ENCODE results near the gene RIMS4.

Gene RIMS4

DNA sequence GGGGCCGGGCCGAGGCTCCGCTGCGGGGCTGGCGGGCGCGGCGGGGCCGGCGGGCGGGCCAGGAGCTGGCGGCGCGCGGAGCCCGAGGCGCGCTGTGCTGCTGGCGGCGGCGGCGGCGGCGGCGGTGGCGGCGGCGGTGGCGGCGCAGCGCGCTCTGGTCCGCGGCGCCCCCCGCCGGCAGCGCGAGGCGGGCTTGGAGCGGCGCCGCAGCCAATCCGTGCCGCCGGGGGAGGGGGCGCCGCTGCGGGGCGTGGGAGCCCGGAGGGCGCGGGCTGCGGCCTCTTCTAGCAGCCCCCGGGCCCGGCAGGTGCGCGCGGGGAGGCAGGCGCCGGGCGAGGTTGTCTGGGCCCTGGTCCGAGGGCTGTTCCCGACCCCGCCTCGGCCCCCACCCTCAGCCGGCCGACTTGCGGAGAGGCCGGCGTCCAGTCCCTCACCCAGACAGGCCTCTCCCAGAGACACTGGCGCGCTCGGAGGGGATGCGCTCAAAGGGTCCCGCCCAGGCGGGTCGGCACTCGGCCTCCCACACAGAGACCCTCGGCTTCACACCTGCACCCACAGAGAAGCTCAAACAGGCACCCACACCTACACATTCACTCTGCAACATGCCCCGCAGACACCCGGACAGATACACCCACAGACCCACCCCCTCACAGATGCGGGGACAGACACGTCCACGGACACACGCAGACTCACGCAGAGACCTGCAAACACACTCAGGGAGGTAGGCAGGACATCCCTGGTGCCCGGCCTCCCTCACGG lies at the start of gene RIMS4:
Gene RIMS4 (minus strand): TSS at position 156 of the 759 bp plus-strand sequence. CDS start 275 bp downstream, outside the sequence.
- no peak for DNase-seq (ENCODE audit: low spot score in 2 of 2)
- peak; percentile 34 for ATAC-seq (ENCODE audit: low read depth)
- Mint-ChIP-seq H3K27me3 (peaks cover 35% of the 10 kb centered on the region), H3K9me3 (peaks cover 1% of the 10 kb centered on the region), H3K4me1 (peaks cover 11% of the 10 kb centered on the region), H3K36me3 (peaks cover 7% of the 10 kb centered on the region), H3K27ac (peak within 1 kb of the TSS; percentile 39), H3K4me3 (peak within 1 kb of the TSS; percentile 67)

DNA sequence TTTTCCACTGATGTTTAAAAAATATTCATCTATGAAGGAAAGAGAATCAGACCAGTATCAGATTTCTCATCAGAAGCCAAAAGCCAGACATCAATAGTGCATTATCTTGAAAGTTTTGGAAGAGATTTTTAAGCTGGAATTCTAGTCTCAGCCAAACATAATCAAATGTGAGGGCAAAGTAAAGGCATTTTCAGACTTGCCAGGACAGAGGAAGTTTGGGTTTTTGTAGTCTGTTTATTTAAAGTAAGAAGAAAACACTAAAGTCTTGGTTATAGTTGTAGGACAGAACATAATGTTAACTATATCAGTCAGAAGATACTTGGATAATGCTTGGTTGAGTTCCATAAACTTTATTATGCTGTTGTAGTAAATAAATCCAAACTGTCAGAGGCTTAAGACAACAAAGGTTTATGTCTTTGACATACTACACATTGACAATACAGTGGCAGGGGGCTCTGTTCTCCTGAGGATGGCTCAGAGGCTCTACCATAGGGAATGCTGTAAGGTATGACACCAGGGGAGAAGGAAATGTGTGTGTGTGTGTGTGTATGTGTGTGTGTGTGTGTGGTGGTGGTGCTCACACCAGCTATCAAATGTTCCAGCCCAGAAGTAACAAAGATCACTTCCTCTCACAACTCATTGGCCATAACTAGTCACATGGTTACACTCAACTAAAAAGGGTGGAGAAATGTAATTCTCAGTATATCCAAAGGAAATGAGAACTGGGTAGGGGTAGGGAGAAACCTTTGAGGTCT lies 48.4 kb upstream of the RIMS4 start:
- Mint-ChIP-seq H3K27me3 (peaks cover 2% of the 10 kb centered on the region), H3K4me3 (no peak overlapping the region), H3K27ac (peak overlapping the region; percentile 67), H3K36me3 (peaks cover 2% of the 10 kb centered on the region), H3K9me3 (peaks cover 7% of the 10 kb centered on the region), H3K4me1 (peaks cover 3% of the 10 kb centered on the region)
- no peak for ATAC-seq (ENCODE audit: low read depth)
- no peak for DNase-seq (ENCODE audit: low spot score in 2 of 2)

DNA sequence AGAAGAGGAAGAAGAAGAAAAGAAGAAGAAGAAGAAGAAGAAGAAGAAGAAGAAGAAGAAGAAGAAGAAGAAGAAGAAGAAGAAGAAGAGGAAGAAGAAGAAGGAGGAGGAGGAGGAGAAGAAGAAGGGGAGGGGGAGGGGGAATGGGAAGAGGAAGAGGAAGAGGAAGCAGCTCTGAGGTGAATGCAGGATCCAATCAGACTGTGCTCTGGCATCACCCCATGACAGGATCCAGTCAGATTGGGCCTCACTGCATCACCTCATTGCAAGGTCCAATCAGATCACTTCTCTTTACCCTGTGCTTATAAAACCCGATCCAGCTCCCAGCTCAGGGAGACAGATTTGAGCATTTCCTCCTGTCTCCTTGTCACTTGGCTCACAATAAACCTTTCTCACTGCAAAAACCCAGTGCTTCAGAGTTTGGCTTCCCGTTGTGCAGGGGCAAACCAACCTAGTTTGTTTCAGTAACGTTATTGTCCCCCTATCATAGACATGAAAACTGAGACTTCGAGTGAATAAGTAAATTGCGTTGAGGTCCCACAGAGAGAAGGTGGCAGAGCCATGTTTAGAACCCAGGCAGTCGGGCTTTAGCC lies 46.6 kb upstream of the RIMS4 start:
- DNase-seq (ENCODE audit: low spot score in 2 of 2) (no peak), ATAC-seq (ENCODE audit: low read depth) (no peak)
- Mint-ChIP-seq H3K9me3 (peaks cover 7% of the 10 kb centered on the region), H3K4me3 (no peak overlapping the region), H3K27ac (no peak overlapping the region), H3K4me1 (peaks cover 3% of the 10 kb centered on the region), H3K36me3 (peaks cover 2% of the 10 kb centered on the region), H3K27me3 (no peaks in the 10 kb centered on the region)

DNA sequence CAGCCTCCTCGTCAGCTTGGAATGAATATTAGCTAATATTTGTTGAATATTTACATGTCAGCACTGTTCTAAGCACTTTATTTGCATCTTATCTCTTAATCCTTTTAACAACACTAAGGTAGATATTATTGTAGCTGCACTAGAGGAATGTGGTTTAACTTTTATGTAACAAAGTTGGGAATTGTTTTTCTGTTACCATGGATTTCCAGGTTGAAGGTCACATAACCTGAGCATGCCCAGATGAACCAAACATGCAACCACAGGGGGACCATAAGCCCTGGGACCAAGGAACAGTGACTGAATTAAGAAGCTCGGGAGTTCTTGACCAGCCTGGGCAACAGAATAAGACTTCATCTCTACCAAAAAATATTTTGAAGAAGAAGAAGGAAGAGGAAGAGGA lies 46.1 kb upstream of the RIMS4 start:
- DNase-seq (ENCODE audit: low spot score in 2 of 2): no peak
- Mint-ChIP-seq H3K27ac (no peak overlapping the region), H3K27me3 (no peaks in the 10 kb centered on the region), H3K4me3 (no peak overlapping the region), H3K36me3 (peaks cover 2% of the 10 kb centered on the region), H3K9me3 (peaks cover 7% of the 10 kb centered on the region), H3K4me1 (peaks cover 3% of the 10 kb centered on the region)
- ATAC-seq (ENCODE audit: low read depth): no peak

DNA sequence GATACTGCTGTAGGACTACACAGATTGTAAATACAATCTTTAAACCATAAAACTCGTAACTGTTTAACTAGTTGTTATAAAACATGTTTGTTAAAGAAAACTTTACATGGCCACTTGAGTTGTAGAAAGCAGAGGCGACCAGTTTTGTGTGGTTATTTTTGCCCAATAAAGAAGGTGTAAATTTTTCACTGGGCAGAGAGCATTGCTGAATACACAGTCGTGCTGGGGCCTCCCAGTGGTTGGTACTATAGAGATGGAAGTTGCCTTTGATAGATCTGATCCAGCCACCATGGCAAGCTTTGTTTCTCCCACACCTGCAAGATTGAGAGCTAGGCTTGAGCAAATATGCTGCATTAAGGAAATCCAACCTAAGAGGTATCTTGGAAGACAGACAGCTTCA lies 41.2 kb upstream of the RIMS4 start:
- peaks cover 1% of the 10 kb centered on the region for H3K4me1 Mint-ChIP-seq
- H3K27me3 Mint-ChIP-seq: peaks cover 4% of the 10 kb centered on the region
- H3K36me3 Mint-ChIP-seq: no peaks in the 10 kb centered on the region
- ATAC-seq (ENCODE audit: low read depth): no peak
- peaks cover 5% of the 10 kb centered on the region for H3K9me3 Mint-ChIP-seq
- no peak for DNase-seq (ENCODE audit: low spot score in 2 of 2)
- H3K27ac Mint-ChIP-seq: no peak overlapping the region
- no peak overlapping the region for H3K4me3 Mint-ChIP-seq

DNA sequence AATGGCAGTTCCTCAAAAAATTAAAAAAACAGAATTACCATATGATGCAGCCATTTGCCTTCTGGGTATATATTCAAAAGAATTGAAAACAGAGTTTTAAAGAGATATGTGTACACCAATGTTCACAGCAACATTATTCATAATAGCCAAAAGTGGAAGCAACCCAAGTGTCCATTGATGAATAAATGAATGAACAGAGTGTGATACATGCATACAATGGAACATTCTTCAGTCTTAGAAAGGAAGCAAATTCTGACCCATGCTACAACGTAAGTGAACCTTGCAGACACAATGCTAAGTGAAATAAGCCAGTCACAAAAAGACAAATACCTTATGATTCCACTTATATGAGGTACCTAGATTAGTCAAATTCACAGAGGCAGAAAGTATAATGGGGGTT lies 40.5 kb upstream of the RIMS4 start:
- Mint-ChIP-seq H3K36me3 (no peaks in the 10 kb centered on the region), H3K27ac (no peak overlapping the region), H3K4me3 (no peak overlapping the region), H3K9me3 (peaks cover 3% of the 10 kb centered on the region), H3K27me3 (peaks cover 4% of the 10 kb centered on the region), H3K4me1 (no peaks in the 10 kb centered on the region)
- ATAC-seq (ENCODE audit: low read depth) (no peak), DNase-seq (ENCODE audit: low spot score in 2 of 2) (no peak)

DNA sequence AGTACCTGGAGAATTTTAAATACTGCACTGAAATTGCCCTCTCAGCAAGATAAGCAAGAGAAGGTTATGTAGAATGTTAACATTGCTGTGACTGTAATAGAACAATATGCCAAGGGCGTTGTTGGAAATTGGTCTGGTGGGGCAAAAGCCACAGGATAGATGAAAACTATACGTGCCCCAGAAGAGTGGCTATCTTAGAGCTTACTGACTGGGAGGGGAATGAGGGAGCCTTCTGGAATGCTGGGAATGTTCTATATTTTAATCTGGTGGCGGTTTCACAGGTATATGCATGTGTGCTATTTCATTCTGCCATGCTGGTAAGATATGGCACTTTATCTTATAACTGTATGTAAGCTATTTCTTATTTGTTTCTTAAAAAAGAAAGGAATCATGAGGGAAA lies 39.9 kb upstream of the RIMS4 start:
- Mint-ChIP-seq H3K9me3 (peaks cover 3% of the 10 kb centered on the region), H3K4me1 (no peaks in the 10 kb centered on the region), H3K4me3 (no peak overlapping the region), H3K36me3 (no peaks in the 10 kb centered on the region), H3K27ac (no peak overlapping the region), H3K27me3 (peaks cover 4% of the 10 kb centered on the region)
- DNase-seq (ENCODE audit: low spot score in 2 of 2) (no peak), ATAC-seq (ENCODE audit: low read depth) (no peak)

DNA sequence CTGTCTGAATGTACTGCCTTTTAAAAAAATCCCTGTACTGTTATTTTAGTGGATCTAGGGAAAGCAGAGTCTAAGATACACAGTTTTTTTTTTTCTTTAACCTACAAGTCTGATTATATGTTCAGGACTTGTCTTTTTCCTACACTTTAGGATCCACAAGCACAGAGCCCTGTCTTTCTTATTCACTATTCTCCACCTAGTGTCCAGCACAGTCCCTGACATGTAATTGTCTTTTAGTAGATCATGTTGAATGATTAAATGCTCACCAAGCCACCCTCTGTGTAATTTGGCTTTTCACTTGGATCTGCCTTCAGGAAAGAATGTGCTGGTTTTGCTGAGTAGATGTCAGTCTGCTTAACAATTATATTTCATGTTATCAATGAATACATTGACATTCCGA lies 39.4 kb upstream of the RIMS4 start:
- peaks cover 7% of the 10 kb centered on the region for H3K27me3 Mint-ChIP-seq
- no peak for DNase-seq (ENCODE audit: low spot score in 2 of 2)
- no peak for ATAC-seq (ENCODE audit: low read depth)
- no peak overlapping the region for H3K4me3 Mint-ChIP-seq
- no peaks in the 10 kb centered on the region for H3K9me3 Mint-ChIP-seq
- no peaks in the 10 kb centered on the region for H3K36me3 Mint-ChIP-seq
- H3K4me1 Mint-ChIP-seq: no peaks in the 10 kb centered on the region
- H3K27ac Mint-ChIP-seq: no peak overlapping the region

DNA sequence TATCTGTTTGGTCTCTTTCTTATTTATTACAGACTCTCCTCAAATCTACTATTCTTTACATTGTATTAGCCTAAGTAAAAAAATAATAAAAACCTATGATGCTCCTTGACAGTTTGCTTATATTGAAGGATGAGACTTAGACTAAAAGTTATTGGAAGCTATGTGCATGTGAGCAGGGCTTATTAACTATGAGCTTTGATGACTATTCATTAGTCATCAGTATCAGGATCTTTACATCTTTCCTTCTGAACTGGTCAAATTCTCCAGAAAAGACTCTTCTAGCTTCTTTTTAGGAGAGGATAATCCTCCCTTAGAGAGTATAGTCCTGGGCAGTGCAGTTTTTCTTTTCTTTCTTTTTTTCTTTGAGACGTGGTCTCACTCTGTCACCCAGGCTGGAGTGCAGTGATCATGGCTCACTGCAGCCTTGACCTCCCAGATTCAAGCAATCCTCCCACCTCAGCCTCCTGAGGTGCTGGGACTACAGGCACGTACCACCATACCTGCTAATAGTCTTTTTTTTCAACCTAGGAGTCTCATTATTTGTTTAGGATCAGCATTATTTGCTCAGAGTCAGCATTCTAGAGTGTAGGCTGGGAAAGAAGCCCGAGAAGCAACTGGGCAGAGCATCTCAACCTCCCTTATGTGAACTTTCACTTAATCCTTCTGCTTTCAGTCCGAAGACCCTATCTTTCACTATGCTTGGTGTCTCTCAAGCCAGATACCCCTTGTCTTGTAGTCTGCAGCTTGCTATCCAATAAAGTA lies 38.1 kb upstream of the RIMS4 start:
- no peaks in the 10 kb centered on the region for H3K36me3 Mint-ChIP-seq
- H3K4me3 Mint-ChIP-seq: no peak overlapping the region
- ATAC-seq (ENCODE audit: low read depth) (no peak), DNase-seq (ENCODE audit: low spot score in 2 of 2) (no peak)
- no peaks in the 10 kb centered on the region for H3K4me1 Mint-ChIP-seq
- H3K27ac Mint-ChIP-seq: no peak overlapping the region
- H3K27me3 Mint-ChIP-seq: peaks cover 10% of the 10 kb centered on the region
- H3K9me3 Mint-ChIP-seq: no peaks in the 10 kb centered on the region

DNA sequence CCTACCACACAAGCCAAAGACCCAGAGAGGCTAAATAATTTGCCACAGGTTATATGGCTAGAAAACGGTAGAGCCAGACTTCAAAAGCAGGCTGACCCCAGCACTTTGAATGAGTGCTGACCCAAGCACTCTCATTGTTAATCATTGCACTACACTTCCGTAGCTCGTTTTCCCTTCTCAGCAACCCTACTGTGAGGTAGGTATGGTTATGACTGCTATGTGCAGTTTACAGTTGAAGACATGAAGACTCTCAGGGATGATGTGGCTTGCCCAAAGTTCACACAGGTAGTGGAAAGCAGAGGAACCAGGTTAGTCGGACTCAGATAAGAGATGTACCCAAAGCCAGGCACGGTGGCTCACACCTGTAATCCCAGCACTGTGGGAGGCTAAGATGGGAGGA lies 33.5 kb upstream of the RIMS4 start:
- Mint-ChIP-seq H3K27ac (no peak overlapping the region), H3K27me3 (peaks cover 23% of the 10 kb centered on the region), H3K36me3 (peaks cover 4% of the 10 kb centered on the region), H3K9me3 (peaks cover 3% of the 10 kb centered on the region), H3K4me1 (no peaks in the 10 kb centered on the region), H3K4me3 (no peak overlapping the region)
- ATAC-seq (ENCODE audit: low read depth) (no peak), DNase-seq (ENCODE audit: low spot score in 2 of 2) (no peak)

DNA sequence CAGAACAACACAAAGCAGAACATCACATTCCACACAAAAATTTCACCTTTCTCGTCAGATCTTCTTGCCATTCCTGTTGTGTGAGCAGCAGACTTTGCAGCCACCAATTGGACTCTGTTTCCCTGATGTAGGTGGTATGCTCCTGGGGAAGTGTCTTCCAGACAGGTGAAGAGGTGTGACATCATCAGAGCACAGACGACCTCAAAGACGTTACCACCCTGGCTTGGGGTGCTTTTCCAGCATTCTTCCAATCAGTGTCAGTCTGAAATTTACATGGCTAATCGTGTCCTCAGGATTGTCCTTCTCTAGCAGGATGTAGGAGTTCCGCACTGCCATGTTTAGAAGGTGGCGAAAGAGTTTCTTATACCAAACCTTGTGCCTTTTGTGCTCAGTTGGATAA lies 31.6 kb upstream of the RIMS4 start:
- no peak for DNase-seq (ENCODE audit: low spot score in 2 of 2)
- Mint-ChIP-seq H3K4me3 (no peak overlapping the region), H3K36me3 (peaks cover 4% of the 10 kb centered on the region), H3K27ac (no peak overlapping the region), H3K9me3 (peaks cover 3% of the 10 kb centered on the region), H3K4me1 (no peaks in the 10 kb centered on the region), H3K27me3 (peaks cover 28% of the 10 kb centered on the region)
- no peak for ATAC-seq (ENCODE audit: low read depth)

DNA sequence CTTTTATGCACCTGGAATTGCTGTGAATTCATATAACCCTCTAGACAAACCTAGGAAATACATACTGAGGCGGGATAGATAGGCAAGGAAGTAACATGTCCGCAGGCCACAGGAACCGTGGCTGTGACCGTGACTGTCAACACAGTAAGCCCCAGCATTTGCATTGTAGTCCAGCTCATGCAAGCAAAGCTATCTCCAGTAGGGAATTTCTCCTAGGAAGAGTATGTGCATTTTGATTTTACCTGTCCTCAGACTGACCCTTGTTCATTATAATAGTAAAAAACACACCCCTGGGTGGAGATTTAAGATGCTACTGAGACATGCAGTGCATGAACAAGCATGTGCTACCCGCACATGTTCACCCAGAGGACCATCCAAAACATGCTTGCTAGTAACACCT lies 30.5 kb upstream of the RIMS4 start:
- Mint-ChIP-seq H3K4me1 (no peaks in the 10 kb centered on the region), H3K27me3 (peaks cover 28% of the 10 kb centered on the region), H3K4me3 (no peak overlapping the region), H3K27ac (no peak overlapping the region), H3K36me3 (peaks cover 4% of the 10 kb centered on the region), H3K9me3 (peaks cover 3% of the 10 kb centered on the region)
- no peak for DNase-seq (ENCODE audit: low spot score in 2 of 2)
- no peak for ATAC-seq (ENCODE audit: low read depth)

DNA sequence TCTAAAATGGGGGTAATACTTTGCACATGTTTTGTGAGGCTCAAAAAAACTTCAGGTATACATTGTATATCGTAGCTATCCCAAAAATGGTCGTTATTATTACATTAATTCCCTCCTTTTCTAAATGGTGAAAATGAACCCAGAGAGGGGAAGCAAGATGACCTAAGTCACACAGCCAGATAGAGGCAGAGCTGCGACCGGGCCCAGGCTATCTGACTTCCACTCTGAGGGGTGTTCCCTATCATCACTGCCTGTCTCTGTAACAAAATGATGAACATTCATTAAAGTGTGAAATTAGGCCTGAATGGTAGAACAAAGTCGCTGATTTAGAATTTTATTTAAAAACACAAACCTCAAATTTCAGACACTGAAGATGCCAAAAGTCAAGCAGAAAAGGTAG lies 29.1 kb upstream of the RIMS4 start:
- Mint-ChIP-seq H3K27ac (no peak overlapping the region), H3K4me1 (no peaks in the 10 kb centered on the region), H3K36me3 (peaks cover 4% of the 10 kb centered on the region), H3K4me3 (no peak overlapping the region), H3K9me3 (peaks cover 3% of the 10 kb centered on the region), H3K27me3 (peaks cover 29% of the 10 kb centered on the region)
- ATAC-seq (ENCODE audit: low read depth) (no peak), DNase-seq (ENCODE audit: low spot score in 2 of 2) (no peak)

DNA sequence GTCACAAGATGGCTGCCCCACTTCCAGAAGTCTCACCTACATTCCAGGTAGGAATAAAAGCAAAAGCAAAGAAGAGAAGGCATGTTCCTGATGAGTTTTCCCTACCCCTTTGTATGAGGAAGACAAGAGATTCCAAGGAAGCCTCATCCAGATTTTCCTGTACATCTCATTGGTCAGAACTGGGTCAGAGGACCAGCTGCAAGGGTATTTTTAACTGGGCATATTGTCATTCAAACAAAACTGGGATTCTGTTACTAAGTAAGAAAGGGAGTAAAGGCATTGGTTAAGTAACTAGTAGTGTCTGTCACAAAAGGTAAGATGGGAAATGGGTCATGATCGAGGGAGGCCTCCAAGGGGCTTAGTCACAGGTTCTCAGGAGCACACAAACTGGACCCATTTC lies 28.2 kb upstream of the RIMS4 start:
- peaks cover 27% of the 10 kb centered on the region for H3K27me3 Mint-ChIP-seq
- no peak for ATAC-seq (ENCODE audit: low read depth)

More for the DNA sequence above, 28.2 kb upstream of the RIMS4 start:
- DNase-seq (ENCODE audit: low spot score in 2 of 2): no peak
- H3K36me3 Mint-ChIP-seq: peaks cover 4% of the 10 kb centered on the region
- no peak overlapping the region for H3K27ac Mint-ChIP-seq
- H3K4me3 Mint-ChIP-seq: no peak overlapping the region
- peaks cover 3% of the 10 kb centered on the region for H3K9me3 Mint-ChIP-seq
- no peaks in the 10 kb centered on the region for H3K4me1 Mint-ChIP-seq

All from memory B cell (primary cell).